ENCODE measurements around the gene WNT7A. TPM values are rescaled to one million over a fixed set of nuclear protein-coding genes. Genes with fewer than 3 reads are reported as not detected.

The WNT7A gene
- total and polyA plus RNA-seq, 2 donors (not counting 3 experiments of a cell fraction or from before 2014, with no cell fraction given): not detected

DNA sequence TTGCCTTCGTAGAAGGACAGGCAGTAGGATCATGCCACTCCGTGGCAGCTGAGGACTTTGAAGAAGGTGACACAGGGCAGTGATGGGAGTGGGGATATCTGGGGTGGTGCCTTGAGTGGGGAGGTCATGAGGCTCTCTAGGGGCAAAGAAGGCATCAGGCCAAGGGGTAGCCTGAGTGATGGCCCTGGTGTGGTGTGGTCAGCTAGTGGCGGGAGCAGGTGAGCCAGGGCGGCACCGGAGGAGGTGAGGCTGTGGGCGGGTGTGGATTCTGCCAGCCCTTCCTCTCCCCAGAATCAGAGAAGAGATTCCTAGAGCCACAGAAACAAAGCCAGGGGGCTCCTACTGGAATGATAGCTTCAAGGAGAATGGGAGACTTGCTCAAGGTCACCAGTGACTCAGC is 18.4 kb downstream of the WNT7A start:
- no peak for DNase-seq (ENCODE audit: low read depth, low spot score)
- Histone ChIP-seq H3K79me2 (ENCODE audit: control insufficient read depth, insufficient read depth, low read length) (no peaks in the 10 kb centered on the region), H3K27ac (ENCODE audit: insufficient read depth, low read depth, low read length) (no peak overlapping the region), H4K20me1 (replicated peaks; ENCODE audit: control insufficient read depth, extremely low read depth, insufficient read depth, low read length) (no peaks in the 10 kb centered on the region), H3K36me3 (ENCODE audit: control insufficient read depth in 2 of 2, extremely low read depth in 1 of 2, insufficient read depth in 2 of 2, low read length in 2 of 2) (no peaks in the 10 kb centered on the region), H3K9ac (replicated peaks; ENCODE audit: extremely low read depth, insufficient read depth, low read length) (no peak overlapping the region), H3K9me1 (replicated peaks; ENCODE audit: control insufficient read depth, extremely low read depth, insufficient read depth, low read length) (no peaks in the 10 kb centered on the region), H3K27me3 (ENCODE audit: control insufficient read depth in 2 of 2, insufficient read depth in 2 of 2, low read length in 2 of 2) (no peaks in the 10 kb centered on the region), H3K4me1 (ENCODE audit: control insufficient read depth, extremely low read depth, insufficient read depth, low read length) (no peaks in the 10 kb centered on the region), H3K4me3 (replicated peaks in 1 of 3; ENCODE audit: insufficient read depth in 1 of 3, low read depth in 1 of 3, low read length in 3 of 3) (no peak overlapping the region), H2AFZ (ENCODE audit: low read depth, low read length) (no peak overlapping the region), H3K4me2 (ENCODE audit: insufficient read depth, low read length) (no peak overlapping the region), H3K9me3 (replicated peaks; ENCODE audit: control insufficient read depth, insufficient read depth, low read length) (no peaks in the 10 kb centered on the region)
- ChIA-PET POLR2A (no interaction called here), CTCF (no interaction called here)
- intact Hi-C loops (cut with micrococcal nuclease): no loop called here
- no peak for TF ChIP-seq EZH2 (IDR thresholded peaks at IDR 0.05; ENCODE audit: borderline replicate concordance, low read depth, low read length, severe bottlenecking)
- TF ChIP-seq FOS (IDR thresholded peaks at IDR 0.05; ENCODE audit: borderline replicate concordance, insufficient read depth, low read length): no peak
- no peak for TF ChIP-seq GATA2 (IDR thresholded peaks at IDR 0.05; ENCODE audit: insufficient read depth, insufficient read length, low read depth, low read length)
- TF ChIP-seq, protein P1, sequence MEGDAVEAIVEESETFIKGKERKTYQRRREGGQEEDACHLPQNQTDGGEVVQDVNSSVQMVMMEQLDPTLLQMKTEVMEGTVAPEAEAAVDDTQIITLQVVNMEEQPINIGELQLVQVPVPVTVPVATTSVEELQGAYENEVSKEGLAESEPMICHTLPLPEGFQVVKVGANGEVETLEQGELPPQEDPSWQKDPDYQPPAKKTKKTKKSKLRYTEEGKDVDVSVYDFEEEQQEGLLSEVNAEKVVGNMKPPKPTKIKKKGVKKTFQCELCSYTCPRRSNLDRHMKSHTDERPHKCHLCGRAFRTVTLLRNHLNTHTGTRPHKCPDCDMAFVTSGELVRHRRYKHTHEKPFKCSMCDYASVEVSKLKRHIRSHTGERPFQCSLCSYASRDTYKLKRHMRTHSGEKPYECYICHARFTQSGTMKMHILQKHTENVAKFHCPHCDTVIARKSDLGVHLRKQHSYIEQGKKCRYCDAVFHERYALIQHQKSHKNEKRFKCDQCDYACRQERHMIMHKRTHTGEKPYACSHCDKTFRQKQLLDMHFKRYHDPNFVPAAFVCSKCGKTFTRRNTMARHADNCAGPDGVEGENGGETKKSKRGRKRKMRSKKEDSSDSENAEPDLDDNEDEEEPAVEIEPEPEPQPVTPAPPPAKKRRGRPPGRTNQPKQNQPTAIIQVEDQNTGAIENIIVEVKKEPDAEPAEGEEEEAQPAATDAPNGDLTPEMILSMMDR (IDR thresholded peaks at IDR 0.05; ENCODE audit: extremely low read depth in 1 of 2, insufficient read depth in 1 of 2, low read depth in 1 of 2, low read length in 2 of 2): no peak
- TF ChIP-seq, protein P2, sequence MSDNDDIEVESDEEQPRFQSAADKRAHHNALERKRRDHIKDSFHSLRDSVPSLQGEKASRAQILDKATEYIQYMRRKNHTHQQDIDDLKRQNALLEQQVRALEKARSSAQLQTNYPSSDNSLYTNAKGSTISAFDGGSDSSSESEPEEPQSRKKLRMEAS (IDR thresholded peaks at IDR 0.05; ENCODE audit: insufficient read depth, insufficient read length): no peak
- no peak for TF ChIP-seq POLR2A (IDR thresholded peaks at IDR 0.05; ENCODE audit: low read depth, low read length)
- no peak for TF ChIP-seq MYC (IDR thresholded peaks at IDR 0.05; ENCODE audit: low read depth, low read length)
- TF ChIP-seq POLR2AphosphoS5 (IDR thresholded peaks at IDR 0.05; ENCODE audit: insufficient read depth, low read depth, low read length): no peak
- dilution Hi-C loops (cut with MboI; ENCODE audit: extremely low pct_ligation_motif_present, low sequenced_read_pairs): no loop called here
- no peak for FAIRE-seq
- no TSS peak for BruUV-seq (replicated peaks)
